GM12891 (cell line): Measurements from ENCODE around the gene WTAP.

ENCODE experiments used
- PAX5 ChIP-seq: IDR thresholded peaks from 2 replicates; pipeline ENCODE4 v1.6.1; 2011; ENCODE audit warnings: low read length, moderate library complexity, mild to moderate bottlenecking; ENCODE audit not compliant: insufficient read depth, severe bottlenecking
- POLR2A ChIP-seq: IDR thresholded peaks from 2 replicates; pipeline ENCODE4 v1.6.1; 2011; ENCODE audit warnings: low read depth, low read length, control low read depth
- POLR2AphosphoS5 ChIP-seq: IDR thresholded peaks from 2 replicates; pipeline ENCODE4 v1.6.1; 2011; ENCODE audit warnings: low read depth, low read length, control low read depth

DNA sequence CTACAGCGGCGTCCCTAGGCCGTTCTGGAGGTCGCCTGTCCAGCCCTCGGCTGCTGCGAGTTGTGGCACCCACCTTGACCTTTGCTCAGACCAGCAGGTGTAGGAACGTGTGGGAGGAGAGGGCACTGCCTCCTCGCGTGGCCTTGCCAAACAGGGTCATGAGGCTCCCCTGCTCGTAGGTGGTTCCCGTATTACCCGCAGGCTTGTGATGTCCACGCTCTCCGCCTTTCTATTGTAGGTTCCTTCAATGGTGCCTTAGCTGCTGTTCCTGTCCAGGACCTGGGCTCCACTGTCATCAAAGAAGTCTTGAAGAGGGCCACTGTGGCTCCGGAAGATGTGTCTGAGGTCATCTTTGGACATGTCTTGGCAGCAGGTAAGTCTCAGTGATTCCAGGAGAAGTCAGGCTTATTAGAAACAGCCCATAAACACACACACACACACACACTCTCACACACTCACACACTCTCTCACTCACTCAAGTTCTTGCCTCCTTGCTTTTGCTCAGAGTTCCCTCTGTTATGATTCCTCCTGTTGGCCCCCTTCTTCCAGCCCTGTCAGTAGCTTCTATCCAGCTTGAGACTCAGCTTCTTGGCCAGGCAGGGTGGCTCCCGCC, 35.5 kb downstream of the WTAP start:
- no peak for TF ChIP-seq POLR2AphosphoS5
- TF ChIP-seq POLR2A: no peak
- no peak for TF ChIP-seq PAX5
